Prostate gland (tissue), 2 donors: Measurements from ENCODE around the gene TCF12. TPM values are rescaled to one million over a fixed set of nuclear protein-coding genes. Genes with fewer than 3 reads are reported as not detected.

ENCODE experiments used
- DNase-seq: peaks from one replicate; pipeline ENCODE4 v3.0.0-alpha.2; 2019; ENCODE audit warnings: low spot score
- H3K27ac ChIP-seq, 2 donors: fragments of 200-600 bp; sonication (generic); 2 replicates each; pipeline ENCODE4 v1.5.1; 2017 to 2019
- H3K27me3 ChIP-seq: fragments of 200-600 bp; sonication (generic); replicated peaks from 2 replicates; pipeline ENCODE4 v1.5.1; 2019; ENCODE audit not compliant: insufficient read depth
- H3K36me3 ChIP-seq, 2 donors: fragments of 200-600 bp; sonication (generic); 1 replicate in 1 of 2; 2 replicates in 1 of 2; pipeline versions ENCODE4 v1.5.1 to v1.8.1; 2017 to 2019
- H3K4me1 ChIP-seq: fragments of 200-600 bp; sonication (generic); replicated peaks from 2 replicates; pipeline ENCODE4 v1.5.1; 2019
- H3K4me3 ChIP-seq, 2 donors: fragments of 200-600 bp; sonication (generic); 2 replicates each; pipeline ENCODE4 v1.5.1; 2017 to 2019
- H3K9me3 ChIP-seq: fragments of 200-600 bp; sonication (generic); 2 replicates; pipeline ENCODE4 v1.5.1; 2017
- POLR2A ChIP-seq: fragments of 450-650 bp; IDR thresholded peaks from one replicate; pipeline ENCODE4 v1.6.1; 2016; ENCODE audit warnings: antibody characterized with exemption, mild to moderate bottlenecking
- POLR2AphosphoS5 ChIP-seq: sonication (generic); formaldehyde crosslinking; IDR thresholded peaks from one replicate; pipeline ENCODE4 v1.6.1; 2017; ENCODE audit warnings: antibody characterized with exemption
- WGBS: methylation state at CpG from one replicate; pipeline ENCODE4 v1.1.5; 2018; 5-methylcytosine and 5-hydroxymethylcytosine counted together
- intact Hi-C: fragments of 100-400 bp; cut with DNase I; formaldehyde crosslinking; loops from one replicate; pipeline ENCODE4 v1.14.2; 2022
- total RNA-seq, 2 donors: library from RNA; depleted of rRNA; stranded (reverse); fragments of >200 nt; gene quantifications; one replicate each; pipeline ENCODE4 v1.1.0, GENCODE V29; 2016
- TF ChIP-seq, protein P1 (sequence below), 4 experiments: fragments of 200-600 bp in 2 of 4; fragments of 450-650 bp in 2 of 4; sonication (generic) in 2 of 4; IDR thresholded peaks; 1 replicate in 3 of 4; 2 replicates in 1 of 4; pipeline ENCODE4 v1.5.1; 2016 to 2019; ENCODE audit warnings: antibody characterized with exemption in 4 of 4, mild to moderate bottlenecking in 2 of 4, moderate library complexity in 2 of 4

The TCF12 gene
- total RNA-seq, 2 donors from 2014 or later = 95.4 to 123 TPM

DNA sequence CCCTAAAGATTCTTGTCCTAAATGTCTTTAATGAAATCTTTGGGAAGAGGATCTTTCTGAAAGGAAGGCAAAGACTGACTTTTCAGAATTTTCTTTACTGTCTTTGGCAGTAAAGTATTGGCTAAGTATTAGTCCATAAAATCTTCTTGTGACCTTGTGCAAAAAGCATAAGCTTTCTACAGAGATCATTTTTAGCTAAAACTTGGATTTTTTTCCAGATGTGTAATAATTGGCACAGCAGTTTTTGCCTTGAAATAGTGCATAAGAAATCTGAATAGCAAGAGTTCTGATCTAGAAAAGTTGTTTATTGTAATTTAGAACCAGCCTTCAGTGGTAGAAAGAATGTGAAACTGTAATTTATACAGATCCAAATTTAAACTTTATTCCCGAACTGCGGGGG, 335.1 kb downstream of the TCF12 start:
- 79% methylated on average over 2 of the region's 2 CpGs for WGBS
- Histone ChIP-seq H3K36me3 (no peaks in the 10 kb centered on the region), H3K4me1 (no peaks in the 10 kb centered on the region), H3K27ac (no peak overlapping the region), H3K9me3 (no peaks in the 10 kb centered on the region), H3K27me3 (no peaks in the 10 kb centered on the region), H3K4me3 (no peak overlapping the region)
- TF ChIP-seq, protein P1, sequence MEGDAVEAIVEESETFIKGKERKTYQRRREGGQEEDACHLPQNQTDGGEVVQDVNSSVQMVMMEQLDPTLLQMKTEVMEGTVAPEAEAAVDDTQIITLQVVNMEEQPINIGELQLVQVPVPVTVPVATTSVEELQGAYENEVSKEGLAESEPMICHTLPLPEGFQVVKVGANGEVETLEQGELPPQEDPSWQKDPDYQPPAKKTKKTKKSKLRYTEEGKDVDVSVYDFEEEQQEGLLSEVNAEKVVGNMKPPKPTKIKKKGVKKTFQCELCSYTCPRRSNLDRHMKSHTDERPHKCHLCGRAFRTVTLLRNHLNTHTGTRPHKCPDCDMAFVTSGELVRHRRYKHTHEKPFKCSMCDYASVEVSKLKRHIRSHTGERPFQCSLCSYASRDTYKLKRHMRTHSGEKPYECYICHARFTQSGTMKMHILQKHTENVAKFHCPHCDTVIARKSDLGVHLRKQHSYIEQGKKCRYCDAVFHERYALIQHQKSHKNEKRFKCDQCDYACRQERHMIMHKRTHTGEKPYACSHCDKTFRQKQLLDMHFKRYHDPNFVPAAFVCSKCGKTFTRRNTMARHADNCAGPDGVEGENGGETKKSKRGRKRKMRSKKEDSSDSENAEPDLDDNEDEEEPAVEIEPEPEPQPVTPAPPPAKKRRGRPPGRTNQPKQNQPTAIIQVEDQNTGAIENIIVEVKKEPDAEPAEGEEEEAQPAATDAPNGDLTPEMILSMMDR (IDR thresholded peaks at IDR 0.05) = no peak
- TF ChIP-seq POLR2AphosphoS5 (no peak), POLR2A (no peak)
- DNase-seq = no peak
- intact Hi-C loops = no loop called here

- no peak for DNase-seq
- no peaks in the 10 kb centered on the region for H3K27me3 ChIP-seq
- H3K9me3 ChIP-seq = no peaks in the 10 kb centered on the region
- no peaks in the 10 kb centered on the region for H3K36me3 ChIP-seq
- H3K4me1 ChIP-seq = no peaks in the 10 kb centered on the region
- 79% methylated on average over 6 of the region's 6 CpGs for WGBS
- H3K27ac ChIP-seq = no peak overlapping the region
- intact Hi-C loops = no loop called here
- H3K4me3 ChIP-seq = no peak overlapping the region
- no peak for TF ChIP-seq POLR2A
- TF ChIP-seq, protein P1 (IDR thresholded peaks at IDR 0.05) = no peak
- no peak for TF ChIP-seq POLR2AphosphoS5
These were observed 337.4 kb downstream of the TCF12 start for GRCh38 chr15:57255751-57256341.

- 45% methylated on average over 2 of the region's 2 CpGs for WGBS
These were observed 338.5 kb downstream of the TCF12 start for GRCh38 chr15:57256939-57257338.

DNA sequence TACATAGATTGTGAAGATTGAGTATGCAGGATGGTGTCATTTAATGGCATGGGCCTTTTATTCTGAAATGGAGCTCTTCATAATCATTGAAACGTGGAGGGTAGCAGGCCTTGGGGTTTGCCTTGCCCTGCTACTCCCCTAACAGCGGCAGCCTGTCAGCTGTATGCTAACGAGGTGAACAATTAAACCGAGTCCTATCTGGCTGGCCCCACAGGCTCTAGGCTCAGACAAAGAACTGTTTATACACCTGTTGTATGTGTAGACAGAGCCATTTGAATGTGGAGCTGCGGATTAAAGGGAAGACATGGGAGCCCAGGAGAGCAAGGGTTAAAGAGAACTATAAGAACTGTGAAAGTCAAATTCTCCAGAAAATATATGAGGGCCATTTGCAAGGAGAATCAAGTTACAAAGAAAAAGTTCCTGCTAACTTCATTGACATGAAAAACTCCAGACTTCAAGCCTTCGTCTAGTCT, 341.2 kb downstream of the TCF12 start:
- intact Hi-C loops = no loop called here
- no peaks in the 10 kb centered on the region for H3K4me1 ChIP-seq
- 50% methylated on average over 6 of the region's 6 CpGs for WGBS
- H3K9me3 ChIP-seq = no peaks in the 10 kb centered on the region
- no peaks in the 10 kb centered on the region for H3K36me3 ChIP-seq
- H3K27me3 ChIP-seq = no peaks in the 10 kb centered on the region
- no peak overlapping the region for H3K4me3 ChIP-seq
- DNase-seq = no peak
- H3K27ac ChIP-seq = no peak overlapping the region
- TF ChIP-seq POLR2AphosphoS5 (no peak), POLR2A (no peak)
- TF ChIP-seq, protein P1 (IDR thresholded peaks at IDR 0.05) = no peak

More at GRCh38 chr15:57256939-57257338, 338.5 kb downstream of the TCF12 start:
- H3K27me3 ChIP-seq = no peaks in the 10 kb centered on the region
- H3K4me3 ChIP-seq = no peak overlapping the region
- no peaks in the 10 kb centered on the region for H3K36me3 ChIP-seq
- DNase-seq = no peak
- H3K4me1 ChIP-seq = no peaks in the 10 kb centered on the region
- TF ChIP-seq POLR2A (no peak), POLR2AphosphoS5 (no peak)
- intact Hi-C loops = no loop called here
- no peaks in the 10 kb centered on the region for H3K9me3 ChIP-seq
- H3K27ac ChIP-seq = no peak overlapping the region

- H3K4me3 ChIP-seq = no peak overlapping the region
- no peaks in the 10 kb centered on the region for H3K9me3 ChIP-seq
- WGBS = 68% methylated on average over 3 of the region's 3 CpGs
- H3K36me3 ChIP-seq = no peaks in the 10 kb centered on the region
- no peak for DNase-seq
- intact Hi-C loops = no loop called here
- no peaks in the 10 kb centered on the region for H3K4me1 ChIP-seq
- TF ChIP-seq POLR2AphosphoS5 (no peak), POLR2A (no peak)
- TF ChIP-seq, protein P1 (IDR thresholded peaks at IDR 0.05) = no peak
- no peak overlapping the region for H3K27ac ChIP-seq
- no peaks in the 10 kb centered on the region for H3K27me3 ChIP-seq
These were observed 345.1 kb downstream of the TCF12 start for GRCh38 chr15:57263520-57263919.
